ENCODE data around the gene ENPEP. TPM values are rescaled to one million over a fixed set of nuclear protein-coding genes. Genes with fewer than 3 reads are reported as not detected.

Gene ENPEP
- total and polyA plus RNA-seq, 2 donors from 2014 or later, result 39.9 to 83.2 TPM

DNA sequence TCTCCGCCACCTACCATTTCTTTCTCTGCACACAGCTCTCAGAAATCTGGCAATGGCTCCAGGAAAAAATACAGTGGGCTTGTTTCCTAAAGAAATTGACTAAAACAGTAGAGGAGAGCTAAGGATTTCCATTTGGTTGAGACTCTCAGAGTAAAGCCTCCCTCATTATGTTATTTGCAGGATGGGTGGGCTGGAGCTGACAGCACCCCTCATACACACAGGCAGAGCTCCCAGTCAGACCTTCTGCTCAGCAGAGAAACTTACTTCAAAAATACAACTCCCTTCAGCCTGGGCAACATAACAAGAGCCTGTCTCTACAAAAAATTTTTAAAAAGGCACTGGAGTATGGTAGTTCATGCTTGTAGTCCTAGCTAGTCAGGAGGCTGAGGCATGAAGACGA lies 44.9 kb downstream of the ENPEP start:
- no peaks in the 10 kb centered on the region for H3K9me3 ChIP-seq (ENCODE audit: control insufficient read depth in 2 of 3, insufficient read depth in 1 of 3, low read length in 3 of 3)
- no peak for TF ChIP-seq CTCF (IDR thresholded peaks at IDR 0.05; ENCODE audit: borderline replicate concordance, extremely low read depth, insufficient read depth)
- no peak overlapping the region for H3K4me3 ChIP-seq (ENCODE audit: low read length in 3 of 3)
- peaks cover 0 to 28% (median 4%) of the 10 kb centered on the region in 3 donors for H3K36me3 ChIP-seq (ENCODE audit: control insufficient read depth in 2 of 3, insufficient read depth in 3 of 3, low read length in 3 of 3)
- no peaks in the 10 kb centered on the region for H3K4me1 ChIP-seq (ENCODE audit: control insufficient read depth in 2 of 3, insufficient read depth in 2 of 3, low read depth in 1 of 3, low read length in 3 of 3)
- H3K9ac ChIP-seq (ENCODE audit: low read length in 3 of 3), result no peak overlapping the region
- no peak for DNase-seq
- H3K27me3 ChIP-seq (ENCODE audit: control insufficient read depth, insufficient read depth, low read length), result no peaks in the 10 kb centered on the region
- no peak overlapping the region for H3K27ac ChIP-seq (ENCODE audit: low read depth in 2 of 2, low read length in 2 of 2)
- intact Hi-C loops (cut with DNase I), result no loop called here
- no peak for FAIRE-seq

GRCh38 chr4:110526589-110526988 lies 50.6 kb downstream of the ENPEP start:
- Histone ChIP-seq H3K36me3 (ENCODE audit: control insufficient read depth in 2 of 3, insufficient read depth in 3 of 3, low read length in 3 of 3) (peaks cover 0 to 21% (median 0%) of the 10 kb centered on the region in 3 donors), H3K9me3 (ENCODE audit: control insufficient read depth in 2 of 3, insufficient read depth in 1 of 3, low read length in 3 of 3) (no peaks in the 10 kb centered on the region), H3K9ac (ENCODE audit: low read length in 3 of 3) (no peak overlapping the region), H3K4me3 (ENCODE audit: low read length in 3 of 3) (no peak overlapping the region), H3K27ac (ENCODE audit: low read depth in 2 of 2, low read length in 2 of 2) (no peak overlapping the region), H3K4me1 (ENCODE audit: control insufficient read depth in 2 of 3, insufficient read depth in 2 of 3, low read depth in 1 of 3, low read length in 3 of 3) (no peaks in the 10 kb centered on the region), H3K27me3 (ENCODE audit: control insufficient read depth, insufficient read depth, low read length) (no peaks in the 10 kb centered on the region)
- intact Hi-C loops (cut with DNase I), result no loop called here
- no peak for TF ChIP-seq CTCF (IDR thresholded peaks at IDR 0.05; ENCODE audit: borderline replicate concordance, extremely low read depth, insufficient read depth)
- no peak for DNase-seq
- no peak for FAIRE-seq

- intact Hi-C loops (cut with DNase I), result no loop called here
- H3K9me3 ChIP-seq (ENCODE audit: control insufficient read depth in 2 of 3, insufficient read depth in 1 of 3, low read length in 3 of 3), result no peaks in the 10 kb centered on the region
- no peaks in the 10 kb centered on the region for H3K27me3 ChIP-seq (ENCODE audit: control insufficient read depth, insufficient read depth, low read length)
- H3K36me3 ChIP-seq (ENCODE audit: control insufficient read depth in 2 of 3, insufficient read depth in 3 of 3, low read length in 3 of 3), result peaks cover 0 to 16% (median 0%) of the 10 kb centered on the region in 3 donors
- H3K9ac ChIP-seq (ENCODE audit: low read length in 3 of 3), result no peak overlapping the region
- DNase-seq (no peak), FAIRE-seq (no peak)
- TF ChIP-seq CTCF (IDR thresholded peaks at IDR 0.05; ENCODE audit: borderline replicate concordance, extremely low read depth, insufficient read depth), result no peak
- no peak overlapping the region for H3K4me3 ChIP-seq (ENCODE audit: low read length in 3 of 3)
- H3K4me1 ChIP-seq (ENCODE audit: control insufficient read depth in 2 of 3, insufficient read depth in 2 of 3, low read depth in 1 of 3, low read length in 3 of 3), result no peaks in the 10 kb centered on the region
- no peak overlapping the region for H3K27ac ChIP-seq (ENCODE audit: low read depth in 2 of 2, low read length in 2 of 2)
Observed at GRCh38 chr4:110527156-110527555, 51.2 kb downstream of the ENPEP start.

All from kidney (tissue), 14 donors.